ENCODE results near the gene OTOP2.

The OTOP2 gene

GRCh38 chr17:74971842-74972106, 47.7 kb downstream of the OTOP2 start:
- H3K27ac ChIP-seq (ENCODE audit: low read depth, low read length) = no peak overlapping the region
- no peaks in the 10 kb centered on the region for H3K9me3 ChIP-seq (ENCODE audit: control insufficient read depth, insufficient read depth, low read length)
- peaks cover 33% of the 10 kb centered on the region for H3K27me3 ChIP-seq (ENCODE audit: control insufficient read depth, low read length)
- TF ChIP-seq EZH2phosphoT487 (IDR thresholded peaks at IDR 0.05; ENCODE audit: borderline replicate concordance, low read length) = no peak
- no peak for TF ChIP-seq CTCF (IDR thresholded peaks at IDR 0.05; ENCODE audit: low read depth, low read length, poor library complexity, severe bottlenecking)
- no peak overlapping the region; the same call in 1 of the 2 replicates for H3K4me2 ChIP-seq (ENCODE audit: low read length)
- H3K4me3 ChIP-seq (ENCODE audit: low read length) = no peak overlapping the region
- no peaks in the 10 kb centered on the region for H3K9me2 ChIP-seq (replicated peaks; ENCODE audit: control insufficient read depth, low read length)
- H4K20me1 ChIP-seq (ENCODE audit: control insufficient read depth, insufficient read depth, low read depth, low read length) = no peaks in the 10 kb centered on the region
- no peaks in the 10 kb centered on the region for H3K79me2 ChIP-seq (ENCODE audit: control insufficient read depth, low read length)
- no peaks in the 10 kb centered on the region for H3K36me3 ChIP-seq (ENCODE audit: control insufficient read depth, low read length)
- no peaks in the 10 kb centered on the region for H3F3A ChIP-seq (ENCODE audit: control insufficient read depth, insufficient read depth)
- H3K4me1 ChIP-seq (ENCODE audit: control insufficient read depth, low read length) = peaks cover 6% of the 10 kb centered on the region

GRCh38 chr17:74972107-74972972, 48.3 kb downstream of the OTOP2 start, which contains the start of gene HID1:
Gene HID1, minus strand, starts transcription at chr17:74972759. Its CDS starts 103 bp downstream, at chr17:74972656.
- no peaks in the 10 kb centered on the region for H3K36me3 ChIP-seq (ENCODE audit: control insufficient read depth, low read length)
- peak within 1 kb of the TSS; percentile 64 for H3K4me3 ChIP-seq (ENCODE audit: low read length)
- no peak within 1 kb of the TSS for H3K27ac ChIP-seq (ENCODE audit: low read depth, low read length)
- H4K20me1 ChIP-seq (ENCODE audit: control insufficient read depth, insufficient read depth, low read depth, low read length) = no peaks in the 10 kb centered on the region
- H3F3A ChIP-seq (ENCODE audit: control insufficient read depth, insufficient read depth) = no peaks in the 10 kb centered on the region
- H3K4me2 ChIP-seq (ENCODE audit: low read length) = peak within 1 kb of the TSS; percentile 73
- H3K4me1 ChIP-seq (ENCODE audit: control insufficient read depth, low read length) = peaks cover 6% of the 10 kb centered on the region
- H3K27me3 ChIP-seq (ENCODE audit: control insufficient read depth, low read length) = peaks cover 33% of the 10 kb centered on the region
- H3K9me2 ChIP-seq (replicated peaks; ENCODE audit: control insufficient read depth, low read length) = no peaks in the 10 kb centered on the region
- TF ChIP-seq CTCF (IDR thresholded peaks at IDR 0.05; ENCODE audit: low read depth, low read length, poor library complexity, severe bottlenecking) = no peak
- TF ChIP-seq EZH2phosphoT487 (IDR thresholded peaks at IDR 0.05; ENCODE audit: borderline replicate concordance, low read length) = no peak
- no peaks in the 10 kb centered on the region for H3K79me2 ChIP-seq (ENCODE audit: control insufficient read depth, low read length)
- no peaks in the 10 kb centered on the region for H3K9me3 ChIP-seq (ENCODE audit: control insufficient read depth, insufficient read depth, low read length)

GRCh38 chr17:74972973-74973328, 48.9 kb downstream of the OTOP2 start:
- Histone ChIP-seq H3K27ac (ENCODE audit: low read depth, low read length) (no peak overlapping the region), H3K4me3 (ENCODE audit: low read length) (peak overlapping the region; percentile 64), H3K27me3 (ENCODE audit: control insufficient read depth, low read length) (peaks cover 34% of the 10 kb centered on the region), H3K36me3 (ENCODE audit: control insufficient read depth, low read length) (no peaks in the 10 kb centered on the region), H3K9me2 (replicated peaks; ENCODE audit: control insufficient read depth, low read length) (no peaks in the 10 kb centered on the region), H3K4me2 (ENCODE audit: low read length) (peak overlapping the region; percentile 73), H3K4me1 (ENCODE audit: control insufficient read depth, low read length) (peaks cover 6% of the 10 kb centered on the region), H3K9me3 (ENCODE audit: control insufficient read depth, insufficient read depth, low read length) (no peaks in the 10 kb centered on the region), H3F3A (ENCODE audit: control insufficient read depth, insufficient read depth) (no peaks in the 10 kb centered on the region), H4K20me1 (ENCODE audit: control insufficient read depth, insufficient read depth, low read depth, low read length) (no peaks in the 10 kb centered on the region), H3K79me2 (ENCODE audit: control insufficient read depth, low read length) (no peaks in the 10 kb centered on the region)
- TF ChIP-seq EZH2phosphoT487 (IDR thresholded peaks at IDR 0.05; ENCODE audit: borderline replicate concordance, low read length) (no peak), CTCF (IDR thresholded peaks at IDR 0.05; ENCODE audit: low read depth, low read length, poor library complexity, severe bottlenecking) (no peak)
